Stimulated activated CD8-positive, alpha-beta memory T cell treated with anti-CD3 and anti-CD28 coated beads, Interleukin-15, amount 100 ng/mL, for 24 hours (primary cell): Measurements from ENCODE around the gene ZCCHC4.

Source experiments
- DNase-seq: peaks from one replicate; pipeline ENCODE4 v3.0.0-alpha.2; 2020; ENCODE audit warnings: low read depth

Gene ZCCHC4

GRCh38 chr4:25312496-25313200 is at the start of gene ZCCHC4:
ZCCHC4 (plus strand) TSS chr4:25312774; CDS start chr4:25312810, 36 bp downstream.
- peak; percentile 87 for DNase-seq

GRCh38 chr4:25271866-25272265 is 40.7 kb upstream of the ZCCHC4 start:
- DNase-seq: no peak

- no peak for DNase-seq
Observed at GRCh38 chr4:25280210-25280609, 32.4 kb upstream of the ZCCHC4 start.

- no peak for DNase-seq
Observed at GRCh38 chr4:25283948-25284347, 28.6 kb upstream of the ZCCHC4 start.

GRCh38 chr4:25284466-25284865 is 28.1 kb upstream of the ZCCHC4 start:
- no peak for DNase-seq

- DNase-seq: no peak
Observed at GRCh38 chr4:25290490-25291067, 22.0 kb upstream of the ZCCHC4 start.

GRCh38 chr4:25291158-25291733 is 21.3 kb upstream of the ZCCHC4 start:
- no peak for DNase-seq

- DNase-seq: no peak
Observed at GRCh38 chr4:25297528-25298242, 14.9 kb upstream of the ZCCHC4 start.

GRCh38 chr4:25299476-25300203 is 12.9 kb upstream of the ZCCHC4 start:
- DNase-seq: no peak

GRCh38 chr4:25301471-25301870 is 11.1 kb upstream of the ZCCHC4 start:
- no peak for DNase-seq

- no peak for DNase-seq
Observed at GRCh38 chr4:25302626-25303025, 9.9 kb upstream of the ZCCHC4 start.

GRCh38 chr4:25303578-25303977 is 9.0 kb upstream of the ZCCHC4 start:
- no peak for DNase-seq

- no peak for DNase-seq
Observed at GRCh38 chr4:25306518-25307057, 6.0 kb upstream of the ZCCHC4 start.

- no peak for DNase-seq
Observed at GRCh38 chr4:25307596-25307995, 5.0 kb upstream of the ZCCHC4 start.

- no peak for DNase-seq
Observed at GRCh38 chr4:25308306-25308705, 4.3 kb upstream of the ZCCHC4 start.

GRCh38 chr4:25308761-25309160 is 3.8 kb upstream of the ZCCHC4 start:
- no peak for DNase-seq

GRCh38 chr4:25310066-25310802 is 2.3 kb upstream of the ZCCHC4 start:
- DNase-seq: no peak

- no peak for DNase-seq
Observed at GRCh38 chr4:25310803-25311166, 1.8 kb upstream of the ZCCHC4 start.

- no peak for DNase-seq
Observed at GRCh38 chr4:25313201-25313895, 774 bp downstream of the ZCCHC4 start.

GRCh38 chr4:25320336-25320735 is 7.8 kb downstream of the ZCCHC4 start:
- no peak for DNase-seq

- no peak for DNase-seq
Observed at GRCh38 chr4:25320773-25321172, 8.2 kb downstream of the ZCCHC4 start.
